Upper lobe of left lung (tissue), 6 donors: ENCODE results near the gene RHOH. TPM values are rescaled to one million over a fixed set of nuclear protein-coding genes. Genes with fewer than 3 reads are reported as not detected.

Experiments used
- ATAC-seq, 2 donors: fragments of 200-7000 bp; cut with Tn5 transposase; one replicate each; pipeline ENCODE4 v1.9.1; 2022; ENCODE audit warnings: mild to moderate bottlenecking in 2 of 2, moderate library complexity in 2 of 2; ENCODE audit not compliant: low FRiP score in 2 of 2
- DNase-seq, 2 donors: peaks; one replicate each; pipeline ENCODE4 v3.0.0-alpha.2; 2019 to 2020
- H3K27ac ChIP-seq, 4 donors: fragments of 200-600 bp; sonication (generic); one replicate each; pipeline ENCODE4 v1.5.1; 2016 to 2019
- H3K27me3 ChIP-seq, 4 donors: fragments of 200-600 bp; sonication (generic); one replicate each; pipeline ENCODE4 v1.5.1; 2017 to 2019
- H3K36me3 ChIP-seq, 4 donors: fragments of 200-600 bp; sonication (generic); one replicate each; pipeline ENCODE4 v1.5.1; 2016 to 2019
- H3K4me1 ChIP-seq, 4 donors: fragments of 200-600 bp; sonication (generic); one replicate each; pipeline ENCODE4 v1.5.1; 2018 to 2019
- H3K4me3 ChIP-seq, 4 donors: fragments of 200-600 bp; sonication (generic); one replicate each; pipeline ENCODE4 v1.5.1; 2017 to 2019; ENCODE audit warnings: mild to moderate bottlenecking in 2 of 4, moderate library complexity in 1 of 4
- H3K9me3 ChIP-seq, 4 donors: fragments of 200-600 bp; sonication (generic); one replicate each; pipeline ENCODE4 v1.5.1; 2018 to 2019
- EP300 ChIP-seq, 4 donors: sonication (generic); formaldehyde crosslinking; IDR thresholded peaks; one replicate each; pipeline ENCODE4 v1.5.1; 2017; ENCODE audit warnings: antibody characterized with exemption in 4 of 4, control low read depth in 2 of 4
- POLR2A ChIP-seq, 4 donors: fragments of 450-650 bp; IDR thresholded peaks; one replicate each; pipeline ENCODE4 v1.5.1; 2016 to 2017; ENCODE audit warnings: antibody characterized with exemption in 4 of 4, mild to moderate bottlenecking in 2 of 4
- POLR2AphosphoS5 ChIP-seq, 2 donors: sonication (generic); formaldehyde crosslinking; IDR thresholded peaks; one replicate each; pipeline ENCODE4 v1.5.1; 2017; ENCODE audit warnings: antibody characterized with exemption in 2 of 2
- WGBS, 2 donors: methylation state at CpG; one replicate each; pipeline ENCODE4 v1.1.5; 2017 to 2018; 5-methylcytosine and 5-hydroxymethylcytosine counted together
- total RNA-seq, 6 donors: library from RNA; depleted of rRNA in 4 of 6; stranded (reverse); fragments of >200 nt in 4 of 6; gene quantifications; one replicate each; pipeline versions ENCODE4 v1.1.0 to v1.2.1, GENCODE V29; 2016 to 2021
- TF ChIP-seq, protein P1 (sequence below), 6 experiments: fragments of 450-650 bp in 4 of 6; fragments of 200-600 bp in 2 of 6; sonication (generic) in 2 of 6; IDR thresholded peaks; one replicate each; pipeline ENCODE4 v1.5.1; 2016 to 2019; ENCODE audit warnings: antibody characterized with exemption in 6 of 6
- donor health status: DM: no; HTN: no; CAD: no; lungs with moderate emphysema.
- donor health status: DM: no; HTN: yes; CAD: no; lungs with severe emphysema.

RHOH gene
- total RNA-seq, 6 donors from 2014 or later, result 5.5 to 19.9 (median 8.4) TPM

DNA sequence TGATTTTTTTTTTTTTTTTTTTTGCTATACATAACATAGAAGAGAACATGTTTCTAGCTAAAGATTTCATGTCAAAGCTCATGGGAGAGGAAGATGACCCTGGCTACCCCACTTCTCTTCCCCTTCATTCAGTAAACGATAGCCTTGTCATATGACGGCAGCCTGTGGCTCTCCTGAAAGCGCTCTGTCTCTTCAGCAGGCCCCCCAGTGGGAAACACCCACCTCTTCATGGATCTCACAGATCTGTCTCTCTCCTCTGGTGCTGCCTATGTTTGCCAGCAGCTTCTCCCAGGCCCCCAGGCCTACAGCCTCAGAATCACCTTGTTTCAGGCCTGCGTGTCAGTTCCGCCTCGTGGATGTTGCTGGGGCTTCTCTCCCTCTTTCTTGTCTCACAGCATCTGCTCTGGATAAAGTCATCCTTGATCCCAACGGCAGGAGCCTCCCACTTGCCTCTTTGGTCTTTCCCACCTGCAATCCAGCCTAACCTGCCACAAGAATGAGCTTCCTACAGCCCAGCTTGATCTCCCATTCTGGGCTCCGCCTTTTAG lies 34.6 kb downstream of the RHOH start:
- H3K4me3 ChIP-seq, result no peak overlapping the region
- no peak for DNase-seq
- H3K4me1 ChIP-seq, result no peaks in the 10 kb centered on the region
- no peak for ATAC-seq
- 88 to 90% methylated on average over 8 of the region's 8 CpGs for WGBS, 2 donors
- TF ChIP-seq, protein P1, sequence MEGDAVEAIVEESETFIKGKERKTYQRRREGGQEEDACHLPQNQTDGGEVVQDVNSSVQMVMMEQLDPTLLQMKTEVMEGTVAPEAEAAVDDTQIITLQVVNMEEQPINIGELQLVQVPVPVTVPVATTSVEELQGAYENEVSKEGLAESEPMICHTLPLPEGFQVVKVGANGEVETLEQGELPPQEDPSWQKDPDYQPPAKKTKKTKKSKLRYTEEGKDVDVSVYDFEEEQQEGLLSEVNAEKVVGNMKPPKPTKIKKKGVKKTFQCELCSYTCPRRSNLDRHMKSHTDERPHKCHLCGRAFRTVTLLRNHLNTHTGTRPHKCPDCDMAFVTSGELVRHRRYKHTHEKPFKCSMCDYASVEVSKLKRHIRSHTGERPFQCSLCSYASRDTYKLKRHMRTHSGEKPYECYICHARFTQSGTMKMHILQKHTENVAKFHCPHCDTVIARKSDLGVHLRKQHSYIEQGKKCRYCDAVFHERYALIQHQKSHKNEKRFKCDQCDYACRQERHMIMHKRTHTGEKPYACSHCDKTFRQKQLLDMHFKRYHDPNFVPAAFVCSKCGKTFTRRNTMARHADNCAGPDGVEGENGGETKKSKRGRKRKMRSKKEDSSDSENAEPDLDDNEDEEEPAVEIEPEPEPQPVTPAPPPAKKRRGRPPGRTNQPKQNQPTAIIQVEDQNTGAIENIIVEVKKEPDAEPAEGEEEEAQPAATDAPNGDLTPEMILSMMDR (IDR thresholded peaks at IDR 0.05), result no peak
- no peak for TF ChIP-seq POLR2AphosphoS5 (IDR thresholded peaks at IDR 0.05)
- TF ChIP-seq POLR2A (IDR thresholded peaks at IDR 0.05), result no peak
- TF ChIP-seq EP300 (IDR thresholded peaks at IDR 0.05), result no peak
- no peaks in the 10 kb centered on the region for H3K27me3 ChIP-seq
- H3K9me3 ChIP-seq, result no peaks in the 10 kb centered on the region
- H3K27ac ChIP-seq, result no peak overlapping the region
- no peaks in the 10 kb centered on the region for H3K36me3 ChIP-seq

DNA sequence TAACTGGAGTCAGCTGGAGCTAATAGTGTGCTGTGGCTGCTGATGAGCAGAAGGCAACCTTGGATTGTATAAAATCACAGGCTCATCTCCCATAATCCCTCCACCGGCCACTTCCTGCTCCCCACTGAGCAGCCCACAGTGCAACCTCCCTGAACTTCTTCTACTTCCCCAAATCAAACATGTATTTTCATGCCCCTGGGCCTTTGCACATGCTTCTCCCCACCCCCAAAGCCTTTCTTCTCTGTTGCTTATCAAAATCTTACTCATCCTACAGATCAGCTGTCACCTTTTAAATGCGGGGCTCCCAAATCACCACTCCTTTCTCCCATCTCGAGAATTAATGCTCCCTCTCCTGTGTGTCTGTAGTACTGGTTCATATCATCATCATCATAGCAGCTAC lies 35.8 kb downstream of the RHOH start:
- Histone ChIP-seq H3K9me3 (no peaks in the 10 kb centered on the region), H3K27ac (no peak overlapping the region), H3K4me1 (no peaks in the 10 kb centered on the region), H3K36me3 (no peaks in the 10 kb centered on the region), H3K4me3 (no peak overlapping the region), H3K27me3 (no peaks in the 10 kb centered on the region)
- DNase-seq (no peak), ATAC-seq (no peak)
- TF ChIP-seq POLR2A (IDR thresholded peaks at IDR 0.05), result no peak
- TF ChIP-seq POLR2AphosphoS5 (IDR thresholded peaks at IDR 0.05), result no peak
- TF ChIP-seq EP300 (IDR thresholded peaks at IDR 0.05), result no peak
- TF ChIP-seq, protein P1 (IDR thresholded peaks at IDR 0.05), result no peak
- 46 to 82% methylated on average over 3 of the region's 3 CpGs for WGBS, 2 donors

DNA sequence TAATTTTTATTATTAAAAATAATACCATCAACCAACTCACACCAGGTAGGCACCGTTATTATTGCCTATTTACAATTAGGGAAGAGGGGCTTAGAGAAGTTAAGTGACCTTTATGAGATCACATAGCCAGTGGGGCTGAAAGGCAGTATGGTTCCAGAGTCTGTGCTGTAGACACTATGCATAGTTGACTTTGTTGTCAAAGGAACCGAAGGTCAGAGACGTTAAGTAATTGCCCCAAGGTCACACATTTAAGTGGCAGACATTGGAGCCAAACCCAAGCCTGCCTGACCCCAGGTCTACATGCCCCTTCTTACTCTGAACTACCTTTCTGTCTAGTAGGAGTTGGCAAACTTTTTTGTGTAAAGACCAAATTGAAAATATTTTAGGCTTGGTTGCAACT lies 36.4 kb downstream of the RHOH start:
- no peaks in the 10 kb centered on the region for H3K36me3 ChIP-seq
- TF ChIP-seq, protein P1 (IDR thresholded peaks at IDR 0.05), result no peak
- TF ChIP-seq EP300 (IDR thresholded peaks at IDR 0.05), result no peak
- TF ChIP-seq POLR2AphosphoS5 (IDR thresholded peaks at IDR 0.05), result no peak
- no peak for TF ChIP-seq POLR2A (IDR thresholded peaks at IDR 0.05)
- ATAC-seq, result no peak
- no peak overlapping the region for H3K4me3 ChIP-seq
- no peak for DNase-seq
- no peaks in the 10 kb centered on the region for H3K9me3 ChIP-seq
- H3K27me3 ChIP-seq, result no peaks in the 10 kb centered on the region
- WGBS, 2 donors, result 59 to 79% methylated on average over 3 of the region's 3 CpGs
- no peak overlapping the region for H3K27ac ChIP-seq
- H3K4me1 ChIP-seq, result no peaks in the 10 kb centered on the region

DNA sequence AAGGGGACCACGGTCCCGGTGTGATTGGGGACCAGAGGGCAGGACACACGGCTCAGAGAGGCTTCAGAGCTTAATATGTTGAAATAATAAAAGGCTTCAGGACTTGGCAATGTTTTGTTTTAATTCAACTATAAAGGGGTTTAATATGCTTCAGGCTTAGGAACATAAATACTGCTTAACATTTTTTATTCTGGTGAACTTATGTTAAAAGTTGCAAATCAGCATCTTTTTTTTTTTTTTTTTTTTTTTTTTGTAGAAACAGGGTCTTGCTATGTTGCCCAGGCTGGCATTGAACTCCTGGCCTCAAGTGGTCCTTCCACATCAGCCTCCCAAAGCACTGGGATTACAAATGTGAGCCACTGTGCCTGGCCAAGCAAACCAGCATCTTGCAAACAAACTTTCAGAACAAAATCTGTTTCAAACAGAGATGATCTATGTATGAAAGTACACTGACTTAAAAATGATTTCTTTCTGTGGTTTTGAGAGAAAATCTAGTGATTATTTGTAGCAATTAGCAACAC lies 37.7 kb downstream of the RHOH start:
- 83 to 85% methylated on average over 3 of the region's 3 CpGs for WGBS, 2 donors
- no peak overlapping the region for H3K4me3 ChIP-seq
- DNase-seq (no peak), ATAC-seq (no peak)
- H3K27ac ChIP-seq, result no peak overlapping the region
- no peaks in the 10 kb centered on the region for H3K27me3 ChIP-seq
- no peaks in the 10 kb centered on the region for H3K36me3 ChIP-seq
- no peaks in the 10 kb centered on the region for H3K9me3 ChIP-seq
- TF ChIP-seq POLR2AphosphoS5 (IDR thresholded peaks at IDR 0.05), result no peak
- TF ChIP-seq, protein P1 (IDR thresholded peaks at IDR 0.05), result no peak
- no peak for TF ChIP-seq EP300 (IDR thresholded peaks at IDR 0.05)
- TF ChIP-seq POLR2A (IDR thresholded peaks at IDR 0.05), result no peak
- H3K4me1 ChIP-seq, result no peaks in the 10 kb centered on the region
